B cell (primary cell): ENCODE data around the gene CPT2.

Source experiments
- EZH2 ChIP-seq: IDR thresholded peaks from 2 replicates; pipeline ENCODE4 v1.6.1; 2012; ENCODE audit warnings: borderline replicate concordance, low read depth, mild to moderate bottlenecking, moderate library complexity, low read length; ENCODE audit not compliant: insufficient read depth, poor library complexity, severe bottlenecking
- TF ChIP-seq, protein P1 (sequence below): fragments of 200-600 bp; IDR thresholded peaks from one replicate; pipeline ENCODE4 v1.8.0; 2022; ENCODE audit warnings: antibody characterized with exemption, mild to moderate bottlenecking

GRCh38 chr1:53197291-53198200 is 922 bp downstream of the CPT2 start:
- TF ChIP-seq, protein P1, sequence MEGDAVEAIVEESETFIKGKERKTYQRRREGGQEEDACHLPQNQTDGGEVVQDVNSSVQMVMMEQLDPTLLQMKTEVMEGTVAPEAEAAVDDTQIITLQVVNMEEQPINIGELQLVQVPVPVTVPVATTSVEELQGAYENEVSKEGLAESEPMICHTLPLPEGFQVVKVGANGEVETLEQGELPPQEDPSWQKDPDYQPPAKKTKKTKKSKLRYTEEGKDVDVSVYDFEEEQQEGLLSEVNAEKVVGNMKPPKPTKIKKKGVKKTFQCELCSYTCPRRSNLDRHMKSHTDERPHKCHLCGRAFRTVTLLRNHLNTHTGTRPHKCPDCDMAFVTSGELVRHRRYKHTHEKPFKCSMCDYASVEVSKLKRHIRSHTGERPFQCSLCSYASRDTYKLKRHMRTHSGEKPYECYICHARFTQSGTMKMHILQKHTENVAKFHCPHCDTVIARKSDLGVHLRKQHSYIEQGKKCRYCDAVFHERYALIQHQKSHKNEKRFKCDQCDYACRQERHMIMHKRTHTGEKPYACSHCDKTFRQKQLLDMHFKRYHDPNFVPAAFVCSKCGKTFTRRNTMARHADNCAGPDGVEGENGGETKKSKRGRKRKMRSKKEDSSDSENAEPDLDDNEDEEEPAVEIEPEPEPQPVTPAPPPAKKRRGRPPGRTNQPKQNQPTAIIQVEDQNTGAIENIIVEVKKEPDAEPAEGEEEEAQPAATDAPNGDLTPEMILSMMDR, result no peak
- TF ChIP-seq EZH2, result no peak
